ENCODE measurements around the gene TFPT.

TFPT gene

DNA sequence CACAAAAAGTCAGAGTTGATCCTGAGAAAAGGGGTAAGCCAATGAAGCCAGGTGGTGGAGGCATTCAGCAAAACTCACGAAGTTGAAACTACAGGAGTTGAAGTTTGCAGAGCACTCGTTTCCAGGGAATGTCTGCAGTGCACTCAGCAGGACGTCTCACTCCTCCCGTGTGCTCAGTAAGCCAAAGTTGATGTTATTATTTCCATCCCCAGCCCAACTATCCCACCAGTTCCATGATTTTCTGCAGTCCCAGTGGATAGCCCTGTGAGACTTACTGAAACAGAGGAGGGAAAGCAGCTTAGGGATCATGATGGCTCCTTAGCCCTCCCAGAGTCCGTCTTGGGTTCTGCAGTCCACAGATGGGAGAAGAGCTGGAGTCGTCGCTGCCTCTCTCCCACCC lies 34.4 kb downstream of the TFPT start, which contains the start of gene TARM1:
TSS of gene TARM1 (minus strand) at position 334 of the 400 bp plus-strand sequence. CDS start at position 309, 25 bp downstream.
- no peak for DNase-seq (ENCODE audit: low read depth)
- H3K4me3 ChIP-seq (ENCODE audit: control insufficient read depth, low read depth, low read length): no peak within 1 kb of the TSS
- TF ChIP-seq, protein P1, sequence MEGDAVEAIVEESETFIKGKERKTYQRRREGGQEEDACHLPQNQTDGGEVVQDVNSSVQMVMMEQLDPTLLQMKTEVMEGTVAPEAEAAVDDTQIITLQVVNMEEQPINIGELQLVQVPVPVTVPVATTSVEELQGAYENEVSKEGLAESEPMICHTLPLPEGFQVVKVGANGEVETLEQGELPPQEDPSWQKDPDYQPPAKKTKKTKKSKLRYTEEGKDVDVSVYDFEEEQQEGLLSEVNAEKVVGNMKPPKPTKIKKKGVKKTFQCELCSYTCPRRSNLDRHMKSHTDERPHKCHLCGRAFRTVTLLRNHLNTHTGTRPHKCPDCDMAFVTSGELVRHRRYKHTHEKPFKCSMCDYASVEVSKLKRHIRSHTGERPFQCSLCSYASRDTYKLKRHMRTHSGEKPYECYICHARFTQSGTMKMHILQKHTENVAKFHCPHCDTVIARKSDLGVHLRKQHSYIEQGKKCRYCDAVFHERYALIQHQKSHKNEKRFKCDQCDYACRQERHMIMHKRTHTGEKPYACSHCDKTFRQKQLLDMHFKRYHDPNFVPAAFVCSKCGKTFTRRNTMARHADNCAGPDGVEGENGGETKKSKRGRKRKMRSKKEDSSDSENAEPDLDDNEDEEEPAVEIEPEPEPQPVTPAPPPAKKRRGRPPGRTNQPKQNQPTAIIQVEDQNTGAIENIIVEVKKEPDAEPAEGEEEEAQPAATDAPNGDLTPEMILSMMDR (IDR thresholded peaks at IDR 0.05; ENCODE audit: control insufficient read depth, insufficient read depth, low read depth, low read length, missing control alignments): no peak

DNA sequence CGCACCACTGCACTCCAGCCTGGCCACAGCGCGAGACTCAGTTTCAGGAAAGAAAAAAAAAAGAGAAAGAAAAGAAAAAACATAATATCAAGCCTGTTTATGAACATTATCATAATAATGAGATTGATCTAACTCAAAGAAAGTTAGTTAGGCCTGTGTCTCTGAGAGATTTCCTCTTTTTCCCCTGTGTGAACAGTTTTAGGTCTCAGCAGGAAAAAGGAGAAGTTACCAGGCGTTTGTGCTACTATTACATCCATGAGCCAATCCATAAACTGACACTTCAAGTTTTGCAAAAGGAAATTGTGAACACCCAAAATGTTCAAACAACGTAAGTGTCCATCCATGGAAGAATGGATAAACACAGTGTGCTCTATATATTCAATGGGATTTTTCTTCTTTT lies 38.1 kb downstream of the TFPT start:
- H3K4me3 ChIP-seq (ENCODE audit: control insufficient read depth, low read depth, low read length): no peak overlapping the region
- TF ChIP-seq, protein P1 (IDR thresholded peaks at IDR 0.05; ENCODE audit: control insufficient read depth, insufficient read depth, low read depth, low read length, missing control alignments): no peak
- DNase-seq (ENCODE audit: low read depth): no peak

DNA sequence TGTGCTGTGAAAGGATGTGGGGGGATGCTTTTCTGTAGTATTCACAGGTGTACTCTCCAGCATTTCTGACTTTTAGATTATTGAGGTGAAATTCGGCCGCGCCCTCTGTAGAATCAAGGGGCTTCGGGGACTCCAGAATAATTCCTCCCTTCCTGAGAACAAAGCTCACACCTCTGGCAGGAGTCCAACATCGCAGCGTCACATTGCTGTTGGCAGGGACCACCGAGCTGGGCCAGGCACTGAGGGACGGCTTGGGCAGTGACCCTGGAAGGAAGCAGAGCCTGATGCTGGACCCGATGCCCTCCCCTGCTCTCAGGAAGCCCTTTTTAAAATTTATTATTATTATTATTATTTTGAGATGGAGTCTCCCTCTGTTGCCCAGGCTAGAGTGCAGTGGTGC lies 40.6 kb downstream of the TFPT start:
- TF ChIP-seq, protein P1 (IDR thresholded peaks at IDR 0.05; ENCODE audit: control insufficient read depth, insufficient read depth, low read depth, low read length, missing control alignments): no peak
- no peak overlapping the region for H3K4me3 ChIP-seq (ENCODE audit: control insufficient read depth, low read depth, low read length)
- no peak for DNase-seq (ENCODE audit: low read depth)

DNA sequence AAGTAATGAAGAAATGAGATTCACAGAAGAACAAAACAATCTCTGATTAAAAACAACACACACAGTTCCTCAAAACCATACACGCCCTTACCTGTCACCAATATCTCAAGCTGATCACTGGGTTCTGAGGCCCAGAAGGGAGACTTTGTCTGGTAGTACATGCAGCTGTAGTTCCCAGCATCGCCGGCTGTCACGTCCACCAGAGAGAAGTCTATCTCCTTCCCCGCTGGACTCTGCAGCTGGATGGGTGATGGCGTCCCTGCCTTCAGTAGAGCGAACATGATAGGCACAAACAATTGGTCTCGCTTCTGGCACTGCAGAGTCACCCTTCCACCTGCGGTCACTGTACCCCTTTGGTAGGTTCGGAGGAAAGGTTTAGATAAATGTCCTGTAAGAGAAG lies 41.6 kb downstream of the TFPT start:
- H3K4me3 ChIP-seq (ENCODE audit: control insufficient read depth, low read depth, low read length): no peak overlapping the region
- TF ChIP-seq, protein P1 (IDR thresholded peaks at IDR 0.05; ENCODE audit: control insufficient read depth, insufficient read depth, low read depth, low read length, missing control alignments): no peak
- no peak for DNase-seq (ENCODE audit: low read depth)

DNA sequence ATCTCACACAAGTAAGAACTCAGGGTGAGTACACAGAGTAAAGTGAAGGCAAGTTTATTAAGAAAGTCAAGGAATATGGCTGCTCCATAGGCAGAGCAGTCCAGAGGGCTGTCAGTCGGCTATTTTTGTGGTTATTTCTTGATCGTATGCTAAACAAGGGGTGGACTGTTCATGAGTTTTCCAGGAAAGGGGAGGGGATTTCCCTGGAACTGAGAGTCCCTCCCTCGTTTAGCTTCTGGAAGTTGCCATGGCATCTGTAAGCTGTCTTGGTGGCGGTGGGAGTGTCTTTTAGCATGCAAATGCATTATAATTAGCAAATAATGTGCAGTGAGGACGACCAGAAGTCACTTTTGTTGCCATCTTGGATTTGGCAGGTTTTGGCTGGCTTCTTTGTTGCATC lies 46.0 kb downstream of the TFPT start:
- DNase-seq (ENCODE audit: low read depth): no peak
- TF ChIP-seq, protein P1 (IDR thresholded peaks at IDR 0.05; ENCODE audit: control insufficient read depth, insufficient read depth, low read depth, low read length, missing control alignments): no peak
- H3K4me3 ChIP-seq (ENCODE audit: control insufficient read depth, low read depth, low read length): no peak overlapping the region

DNA sequence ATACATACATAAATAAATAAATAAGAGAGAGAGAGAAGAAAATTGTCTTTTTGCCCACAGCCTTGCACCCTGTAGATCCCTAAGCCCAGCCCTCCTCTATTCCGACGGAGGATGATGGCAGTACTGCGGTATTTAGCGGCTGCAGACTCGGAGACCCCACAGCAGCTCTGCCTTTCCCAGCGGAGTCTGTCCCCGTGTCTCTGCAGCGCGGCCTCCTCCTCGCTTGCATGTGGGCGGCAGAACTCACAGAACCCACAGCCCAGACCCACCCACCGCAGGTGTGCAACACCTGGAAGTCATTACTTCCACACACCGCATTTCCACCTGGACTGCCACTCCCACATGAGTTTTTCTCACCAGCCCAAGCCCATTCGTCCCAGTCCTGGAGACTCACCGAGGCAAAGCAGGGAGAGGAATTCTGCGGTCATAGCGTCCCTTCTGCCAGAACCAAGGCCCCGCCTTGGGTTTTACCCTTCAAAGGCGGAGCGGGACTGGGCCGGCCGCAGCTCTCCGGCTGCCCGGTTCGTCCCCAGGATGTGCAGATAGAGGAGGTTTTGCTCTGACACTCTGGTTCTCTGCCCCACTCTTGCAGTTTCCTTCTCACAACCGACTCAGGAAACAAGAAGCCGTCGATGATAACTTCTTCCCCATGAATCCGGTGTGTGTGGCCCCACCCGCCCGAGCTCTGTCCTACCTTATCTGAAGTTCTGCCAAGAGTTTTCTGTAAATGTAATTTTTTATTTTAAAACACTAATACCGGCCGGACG lies 51.9 kb downstream of the TFPT start, which contains the start of gene VSTM1:
TSS of gene VSTM1 (minus strand) at position 548 of the 767 bp plus-strand sequence. CDS start at position 428, 120 bp downstream.
- DNase-seq (ENCODE audit: low read depth): no peak
- TF ChIP-seq, protein P1 (IDR thresholded peaks at IDR 0.05; ENCODE audit: control insufficient read depth, insufficient read depth, low read depth, low read length, missing control alignments): no peak

More for the DNA sequence above, 51.9 kb downstream of the TFPT start, which contains the start of gene VSTM1:
- no peak within 1 kb of the TSS for H3K4me3 ChIP-seq (ENCODE audit: control insufficient read depth, low read depth, low read length)
